ENCODE results near the gene SMCO2.

SMCO2 gene

GRCh38 chr12:27506645-27507189 lies 60.2 kb downstream of the SMCO2 start:
- Histone ChIP-seq H3K27ac (ENCODE audit: extremely low read depth, low read depth, low read length) (no peak overlapping the region), H3K9me3 (ENCODE audit: control insufficient read depth, insufficient read depth, low read depth, low read length) (no peaks in the 10 kb centered on the region), H3K4me1 (ENCODE audit: control insufficient read depth, insufficient read depth, low read length) (no peaks in the 10 kb centered on the region), H3K4me3 (ENCODE audit: low read depth, low read length) (no peak overlapping the region), H3K36me3 (ENCODE audit: control insufficient read depth in 2 of 2, insufficient read depth in 1 of 2, low read length in 2 of 2) (no peaks in the 10 kb centered on the region)
- CTCF ChIA-PET, result no interaction called here
- POLR2A ChIA-PET, result no interaction called here
- peak; percentile 94 for TF ChIP-seq ZNF184 (tag by site-specific recombination; IDR thresholded peaks at IDR 0.05)
- no peak for TF ChIP-seq ZNF596 (tag by site-specific recombination; IDR thresholded peaks at IDR 0.05)

GRCh38 chr12:27508736-27509431 lies 62.3 kb downstream of the SMCO2 start:
- no peaks in the 10 kb centered on the region for H3K36me3 ChIP-seq (ENCODE audit: control insufficient read depth in 2 of 2, insufficient read depth in 1 of 2, low read length in 2 of 2)
- no peaks in the 10 kb centered on the region for H3K9me3 ChIP-seq (ENCODE audit: control insufficient read depth, insufficient read depth, low read depth, low read length)
- H3K27ac ChIP-seq (ENCODE audit: extremely low read depth, low read depth, low read length), result no peak overlapping the region
- no peak for TF ChIP-seq ZNF518A (tag by site-specific recombination; conservative IDR thresholded peaks at IDR 0.05; ENCODE audit: low read depth)
- no peak for TF ChIP-seq EGR2 (tag by site-specific recombination; IDR thresholded peaks at IDR 0.05; ENCODE audit: low read depth)
- TF ChIP-seq KLF8 (tag by site-specific recombination; IDR thresholded peaks at IDR 0.05), result no peak
- no peak for TF ChIP-seq ZNF843 (tag by site-specific recombination; IDR thresholded peaks at IDR 0.05)
- no peak for TF ChIP-seq ZNF239 (tag by site-specific recombination; IDR thresholded peaks at IDR 0.05)
- TF ChIP-seq ZNF202 (tag by site-specific recombination; IDR thresholded peaks at IDR 0.05; ENCODE audit: borderline replicate concordance), result no peak
- no peak for TF ChIP-seq KLF9 (tag by site-specific recombination; IDR thresholded peaks at IDR 0.05; ENCODE audit: low read depth)
- no peak for TF ChIP-seq ZBTB48 (tag by site-specific recombination; IDR thresholded peaks at IDR 0.05)
- TF ChIP-seq ZNF423 (tag by site-specific recombination; IDR thresholded peaks at IDR 0.05), result no peak
- no peak for TF ChIP-seq ZNF488 (tag by site-specific recombination; IDR thresholded peaks at IDR 0.05)
- TF ChIP-seq PRDM1 (tag by site-specific recombination; IDR thresholded peaks at IDR 0.05), result no peak
- no peak for TF ChIP-seq KLF1 (tag by site-specific recombination; IDR thresholded peaks at IDR 0.05)
- TF ChIP-seq ZNF629 (tag by site-specific recombination; IDR thresholded peaks at IDR 0.05), result no peak
- no peak for TF ChIP-seq SP2 (tag by site-specific recombination; IDR thresholded peaks at IDR 0.05)
- no peak for TF ChIP-seq ZNF776 (tag by site-specific recombination; IDR thresholded peaks at IDR 0.05; ENCODE audit: borderline replicate concordance)
- TF ChIP-seq ZBTB10 (tag by site-specific recombination; IDR thresholded peaks at IDR 0.05), result no peak
- no peak for TF ChIP-seq ZNF292 (tag by site-specific recombination; IDR thresholded peaks at IDR 0.05; ENCODE audit: borderline replicate concordance, low read depth)
- no peak for TF ChIP-seq ZNF664 (tag by site-specific recombination; IDR thresholded peaks at IDR 0.05)
- no peak for TF ChIP-seq MZF1 (tag by site-specific recombination; IDR thresholded peaks at IDR 0.05; ENCODE audit: borderline replicate concordance)
- H3K4me3 ChIP-seq (ENCODE audit: low read depth, low read length), result no peak overlapping the region
- H3K4me1 ChIP-seq (ENCODE audit: control insufficient read depth, insufficient read depth, low read length), result no peaks in the 10 kb centered on the region
- POLR2A ChIA-PET, result no interaction called here
- CTCF ChIA-PET, result no interaction called here

All from HEK293 (cell line).